Ishikawa (cell line): ENCODE data around the gene HOXB3.

Source experiments
- CEBPB ChIP-seq: IDR thresholded peaks from 2 replicates; pipeline ENCODE4 v1.6.1; 2012
- CREB1 ChIP-seq: IDR thresholded peaks from 2 replicates; pipeline ENCODE4 v1.6.1; 2012; ENCODE audit warnings: low read depth
- EGR1 ChIP-seq: IDR thresholded peaks from 2 replicates; pipeline ENCODE4 v1.6.1; 2012
- EP300 ChIP-seq: IDR thresholded peaks from 2 replicates; pipeline ENCODE4 v1.6.1; 2012; ENCODE audit warnings: borderline replicate concordance
- FOXM1 ChIP-seq: IDR thresholded peaks from 2 replicates; pipeline ENCODE4 v1.6.1; 2012; ENCODE audit warnings: low read depth, borderline replicate concordance
- NFIC ChIP-seq: IDR thresholded peaks from 2 replicates; pipeline ENCODE4 v1.6.1; 2012
- RAD21 ChIP-seq: IDR thresholded peaks from 2 replicates; pipeline ENCODE4 v1.6.1; 2012; ENCODE audit warnings: low read depth
- TAF1 ChIP-seq: IDR thresholded peaks from 2 replicates; pipeline ENCODE4 v1.6.1; 2012; ENCODE audit warnings: low read depth, mild to moderate bottlenecking
- TCF12 ChIP-seq: IDR thresholded peaks from 2 replicates; pipeline ENCODE4 v1.6.1; 2012; ENCODE audit warnings: low read depth
- TEAD4 ChIP-seq: IDR thresholded peaks from 2 replicates; pipeline ENCODE4 v1.6.1; 2012
- YY1 ChIP-seq: IDR thresholded peaks from 2 replicates; pipeline ENCODE4 v1.6.1; 2012; ENCODE audit warnings: low read depth
- ZBTB7A ChIP-seq: IDR thresholded peaks from 2 replicates; pipeline ENCODE4 v1.6.1; 2012; ENCODE audit warnings: low read depth
- TF ChIP-seq, protein P1 (sequence below): IDR thresholded peaks from 2 replicates; pipeline ENCODE4 v1.6.1; 2012
- TF ChIP-seq, protein P2 (sequence below): IDR thresholded peaks from 2 replicates; pipeline ENCODE4 v1.6.1; 2012; ENCODE audit warnings: low read depth, mild to moderate bottlenecking
- TF ChIP-seq, protein P3 (sequence below): IDR thresholded peaks from 2 replicates; pipeline ENCODE4 v1.6.1; 2012

The HOXB3 gene

DNA sequence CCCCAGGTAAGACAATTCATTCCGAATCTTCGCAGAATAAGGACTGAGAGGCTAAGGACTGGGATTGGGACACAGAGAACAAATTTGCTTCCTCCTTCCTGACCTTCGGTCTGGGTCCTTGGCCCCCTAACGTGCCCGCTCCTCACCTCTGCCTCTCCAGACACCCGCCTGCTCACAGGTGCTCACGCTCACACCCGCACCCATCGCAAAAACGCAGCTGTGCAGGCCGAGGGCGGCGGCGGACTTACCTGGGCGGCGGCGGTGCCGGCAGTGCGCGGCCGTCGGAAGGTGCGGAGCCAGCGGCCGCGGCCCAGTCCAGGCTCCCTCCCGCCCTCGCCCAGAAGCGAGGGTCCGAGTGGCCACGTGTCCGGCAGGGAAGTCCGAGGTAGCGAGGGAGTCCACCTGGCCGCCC lies 43.2 kb upstream of the HOXB3 start:
- TF ChIP-seq EP300 = no peak
- TF ChIP-seq RAD21 = no peak
- TF ChIP-seq TEAD4 = no peak
- TF ChIP-seq ZBTB7A = no peak
- TF ChIP-seq EGR1 = no peak
- TF ChIP-seq FOXM1 = no peak
- no peak for TF ChIP-seq TAF1
- TF ChIP-seq, protein P1, sequence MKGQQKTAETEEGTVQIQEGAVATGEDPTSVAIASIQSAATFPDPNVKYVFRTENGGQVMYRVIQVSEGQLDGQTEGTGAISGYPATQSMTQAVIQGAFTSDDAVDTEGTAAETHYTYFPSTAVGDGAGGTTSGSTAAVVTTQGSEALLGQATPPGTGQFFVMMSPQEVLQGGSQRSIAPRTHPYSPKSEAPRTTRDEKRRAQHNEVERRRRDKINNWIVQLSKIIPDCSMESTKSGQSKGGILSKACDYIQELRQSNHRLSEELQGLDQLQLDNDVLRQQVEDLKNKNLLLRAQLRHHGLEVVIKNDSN = no peak
- TF ChIP-seq, protein P2, sequence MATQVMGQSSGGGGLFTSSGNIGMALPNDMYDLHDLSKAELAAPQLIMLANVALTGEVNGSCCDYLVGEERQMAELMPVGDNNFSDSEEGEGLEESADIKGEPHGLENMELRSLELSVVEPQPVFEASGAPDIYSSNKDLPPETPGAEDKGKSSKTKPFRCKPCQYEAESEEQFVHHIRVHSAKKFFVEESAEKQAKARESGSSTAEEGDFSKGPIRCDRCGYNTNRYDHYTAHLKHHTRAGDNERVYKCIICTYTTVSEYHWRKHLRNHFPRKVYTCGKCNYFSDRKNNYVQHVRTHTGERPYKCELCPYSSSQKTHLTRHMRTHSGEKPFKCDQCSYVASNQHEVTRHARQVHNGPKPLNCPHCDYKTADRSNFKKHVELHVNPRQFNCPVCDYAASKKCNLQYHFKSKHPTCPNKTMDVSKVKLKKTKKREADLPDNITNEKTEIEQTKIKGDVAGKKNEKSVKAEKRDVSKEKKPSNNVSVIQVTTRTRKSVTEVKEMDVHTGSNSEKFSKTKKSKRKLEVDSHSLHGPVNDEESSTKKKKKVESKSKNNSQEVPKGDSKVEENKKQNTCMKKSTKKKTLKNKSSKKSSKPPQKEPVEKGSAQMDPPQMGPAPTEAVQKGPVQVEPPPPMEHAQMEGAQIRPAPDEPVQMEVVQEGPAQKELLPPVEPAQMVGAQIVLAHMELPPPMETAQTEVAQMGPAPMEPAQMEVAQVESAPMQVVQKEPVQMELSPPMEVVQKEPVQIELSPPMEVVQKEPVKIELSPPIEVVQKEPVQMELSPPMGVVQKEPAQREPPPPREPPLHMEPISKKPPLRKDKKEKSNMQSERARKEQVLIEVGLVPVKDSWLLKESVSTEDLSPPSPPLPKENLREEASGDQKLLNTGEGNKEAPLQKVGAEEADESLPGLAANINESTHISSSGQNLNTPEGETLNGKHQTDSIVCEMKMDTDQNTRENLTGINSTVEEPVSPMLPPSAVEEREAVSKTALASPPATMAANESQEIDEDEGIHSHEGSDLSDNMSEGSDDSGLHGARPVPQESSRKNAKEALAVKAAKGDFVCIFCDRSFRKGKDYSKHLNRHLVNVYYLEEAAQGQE = no peak
- TF ChIP-seq, protein P3, sequence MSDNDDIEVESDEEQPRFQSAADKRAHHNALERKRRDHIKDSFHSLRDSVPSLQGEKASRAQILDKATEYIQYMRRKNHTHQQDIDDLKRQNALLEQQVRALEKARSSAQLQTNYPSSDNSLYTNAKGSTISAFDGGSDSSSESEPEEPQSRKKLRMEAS = no peak
- no peak for TF ChIP-seq CREB1
- no peak for TF ChIP-seq CEBPB
- no peak for TF ChIP-seq NFIC
- no peak for TF ChIP-seq YY1
- TF ChIP-seq TCF12 = no peak

DNA sequence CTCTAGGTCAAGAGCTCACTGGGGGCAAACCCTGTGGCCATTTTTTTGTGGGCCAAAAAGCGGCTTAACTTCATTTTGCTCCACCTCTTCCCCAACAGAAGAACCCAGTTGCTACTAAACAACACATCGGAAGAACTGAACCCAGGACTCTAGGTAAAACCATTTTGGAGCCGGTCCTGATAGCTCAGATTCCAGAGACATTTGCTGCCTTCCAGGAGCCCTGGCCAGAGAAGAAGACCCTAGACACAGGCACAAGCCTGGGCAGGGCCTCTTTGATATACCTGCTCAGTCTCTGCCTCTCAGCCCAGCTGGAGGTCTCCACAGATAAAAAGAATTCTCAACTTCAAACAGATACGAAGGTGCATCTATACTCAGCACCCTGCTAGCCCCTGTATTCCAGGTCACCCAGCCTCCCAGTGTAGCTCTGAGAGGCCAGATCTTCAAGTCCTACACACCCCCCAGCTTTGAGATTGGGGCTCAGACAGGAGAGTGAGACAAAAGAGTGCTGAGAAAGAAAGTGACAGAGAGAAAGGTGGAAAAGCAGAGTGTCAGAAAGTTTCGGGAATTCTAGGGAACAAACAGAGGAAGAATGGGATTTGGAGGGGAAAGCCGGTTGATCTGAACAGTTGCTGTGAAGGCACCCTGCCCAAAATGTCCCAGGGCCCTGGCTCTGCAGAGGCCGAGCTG lies 42.7 kb upstream of the HOXB3 start:
- TF ChIP-seq, protein P1 = no peak
- no peak for TF ChIP-seq ZBTB7A
- TF ChIP-seq TAF1 = no peak
- TF ChIP-seq CEBPB = no peak
- TF ChIP-seq EP300 = no peak
- TF ChIP-seq FOXM1 = no peak
- no peak for TF ChIP-seq RAD21
- no peak for TF ChIP-seq EGR1
- TF ChIP-seq TEAD4 = no peak
- TF ChIP-seq, protein P3 = no peak
- TF ChIP-seq, protein P2 = no peak
- TF ChIP-seq YY1 = no peak
- no peak for TF ChIP-seq CREB1
- no peak for TF ChIP-seq TCF12
- TF ChIP-seq NFIC = no peak

DNA sequence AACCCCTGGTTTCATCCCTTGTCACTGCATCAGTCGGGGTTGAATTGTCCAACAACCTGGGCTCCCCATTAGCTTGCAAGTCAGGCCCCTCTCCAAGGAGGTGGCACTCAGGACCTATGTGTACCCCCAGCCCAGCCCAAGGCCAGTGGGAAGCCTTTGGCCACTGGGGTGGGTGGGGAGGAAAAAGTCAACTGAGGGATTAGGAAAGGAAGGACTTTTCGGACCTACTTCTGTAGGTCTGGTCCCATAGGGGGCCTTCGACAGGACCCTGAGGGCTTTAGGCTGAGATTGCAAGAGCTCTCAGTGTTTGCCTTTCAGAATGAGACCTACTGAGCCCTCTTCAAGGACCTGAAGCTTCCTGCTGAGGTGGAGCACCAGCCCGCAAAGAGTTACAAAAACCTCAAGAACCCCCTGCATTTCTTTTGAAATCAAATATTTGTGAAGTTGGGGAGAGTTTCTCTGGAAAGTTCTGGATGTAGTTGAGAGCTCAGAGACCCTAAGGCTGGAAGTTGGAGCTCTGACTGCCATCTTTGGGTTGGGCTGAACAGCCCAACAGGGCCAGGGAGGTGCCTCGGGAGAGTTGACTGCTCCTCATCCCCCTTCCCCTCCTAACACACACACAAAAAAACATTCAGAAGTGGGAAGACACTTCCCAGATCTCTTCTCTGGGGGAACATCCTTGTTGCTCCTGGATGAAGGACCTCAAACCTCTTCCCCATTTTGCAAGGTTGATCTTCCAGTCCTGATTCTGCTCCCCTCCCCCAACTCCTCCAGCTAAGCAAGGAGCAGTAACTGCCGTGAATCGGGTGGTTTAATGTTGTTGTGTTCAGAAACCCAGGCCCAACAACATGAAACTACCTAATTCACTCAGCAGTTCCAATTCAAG lies 41.9 kb upstream of the HOXB3 start:
- TF ChIP-seq FOXM1 (no peak), ZBTB7A (no peak), CEBPB (no peak), NFIC (no peak), YY1 (no peak), EP300 (no peak), TCF12 (no peak), CREB1 (no peak), TEAD4 (no peak), TAF1 (no peak), RAD21 (no peak), EGR1 (no peak)
- TF ChIP-seq, protein P2 = no peak
- TF ChIP-seq, protein P3 = no peak
- TF ChIP-seq, protein P1 = no peak
